Endothelial cell of umbilical vein (primary cell): Measurements from ENCODE around the gene TMEM121B. TPM values are rescaled to one million over a fixed set of nuclear protein-coding genes. Genes with fewer than 3 reads are reported as not detected.
"Not testable (repeated sequence)": the region's sequence is repeated elsewhere in the genome, so short reads cannot be mapped to it uniquely, and the experiment has no call there.

Source experiments
- BruUV-seq: library from RNA; stranded (reverse); fragments of 400-500 nt; replicated peaks from 2 replicates; lab custom pipeline; 2021; lab: Mats Ljungman, UMichigan
- CTCF ChIA-PET: fragments of 300-600, 350-600 bp; sonication (Branson Sonifier 250); formaldehyde crosslinking; loops from one replicate; lab custom pipeline; 2021; ENCODE audit warnings: antibody characterized with exemption, inconsistent platforms; lab: Charles Lee
- POLR2A ChIA-PET: fragments of 300-600, 350-600 bp; sonication (Branson Sonifier 250); formaldehyde crosslinking; loops from one replicate; lab custom pipeline; 2021; ENCODE audit warnings: antibody characterized with exemption, inconsistent platforms; lab: Charles Lee
- DNase-seq: peaks from one replicate; pipeline ENCODE4 v3.0.0-alpha.2; 2011; ENCODE audit warnings: low read depth, low spot score
- FAIRE-seq: peaks from 2 replicates; lab custom pipeline; 2011; peaks lifted over from hg19 to GRCh38; lab: Jason Lieb, UNC
- H2AFZ ChIP-seq: 2 replicates; pipeline ENCODE4 v1.6.0; 2012; ENCODE audit warnings: low read depth, low read length, control low read depth, inconsistent platforms
- H3K27ac ChIP-seq: 2 replicates; pipeline ENCODE4 v1.5.1; 2011; ENCODE audit warnings: low read depth, mild to moderate bottlenecking, control low read depth, low read length, moderate library complexity; ENCODE audit not compliant: insufficient read depth
- H3K27me3 ChIP-seq, 2 experiments: 2 replicates each; pipeline versions ENCODE4 v1.6.0 to v1.6.1; 2011; ENCODE audit warnings: low read length in 2 of 2, mixed read lengths in 1 of 2; ENCODE audit not compliant: control insufficient read depth in 2 of 2, insufficient read depth in 2 of 2
- H3K36me3 ChIP-seq, 2 experiments: 2 replicates in 1 of 2; 3 replicates in 1 of 2; pipeline ENCODE4 v1.5.1; 2011; ENCODE audit warnings: low read length in 2 of 2, mild to moderate bottlenecking in 1 of 2, moderate library complexity in 1 of 2; ENCODE audit not compliant: control insufficient read depth in 2 of 2, insufficient read depth in 2 of 2; ENCODE audit errors: extremely low read depth in 1 of 2
- H3K4me1 ChIP-seq: 3 replicates; pipeline ENCODE4 v1.5.1; 2011; ENCODE audit warnings: mild to moderate bottlenecking, low read length; ENCODE audit not compliant: control insufficient read depth, insufficient read depth; ENCODE audit errors: extremely low read depth
- H3K4me2 ChIP-seq: 2 replicates; pipeline ENCODE4 v1.6.1; 2011; ENCODE audit warnings: low read length, control low read depth, mixed read lengths; ENCODE audit not compliant: insufficient read depth
- H3K4me3 ChIP-seq, 3 experiments: fragments of 200-600 bp in 1 of 3; sonication (generic), shearing (Covaris generic) in 1 of 3; replicated peaks in 1 of 3; 2 replicates each; pipeline ENCODE4 v1.5.1; 2011 to 2016; ENCODE audit warnings: control low read depth in 3 of 3, low read length in 3 of 3, mild to moderate bottlenecking in 2 of 3, inconsistent platforms in 1 of 3, low read depth in 1 of 3, moderate library complexity in 1 of 3; ENCODE audit not compliant: insufficient read depth in 1 of 3
- H3K79me2 ChIP-seq: 2 replicates; pipeline ENCODE4 v1.6.0; 2012; ENCODE audit warnings: low read length, inconsistent platforms; ENCODE audit not compliant: control insufficient read depth, insufficient read depth
- H3K9ac ChIP-seq: replicated peaks from 2 replicates; pipeline ENCODE3; 2011; ENCODE audit warnings: low read length, control low read depth; ENCODE audit not compliant: insufficient read depth; ENCODE audit errors: extremely low read depth
- H3K9me1 ChIP-seq: replicated peaks from 3 replicates; pipeline ENCODE4 v1.6.0; 2011; ENCODE audit warnings: mild to moderate bottlenecking, low read length; ENCODE audit not compliant: control insufficient read depth, insufficient read depth; ENCODE audit errors: extremely low read depth
- H3K9me3 ChIP-seq: replicated peaks from 2 replicates; pipeline ENCODE4 v1.5.1; 2012; ENCODE audit warnings: low read length, inconsistent platforms; ENCODE audit not compliant: control insufficient read depth, insufficient read depth
- H4K20me1 ChIP-seq: replicated peaks from 2 replicates; pipeline ENCODE3; 2011; ENCODE audit warnings: mild to moderate bottlenecking, low read length; ENCODE audit not compliant: control insufficient read depth, insufficient read depth; ENCODE audit errors: extremely low read depth
- CTCF ChIP-seq, 2 donors: IDR thresholded peaks; 1 replicate in 1 of 2; 2 replicates in 1 of 2; pipeline ENCODE4 v1.5.1; 2011; ENCODE audit warnings: low read length in 2 of 2, mild to moderate bottlenecking in 2 of 2, moderate library complexity in 2 of 2, control low read depth in 1 of 2, inconsistent platforms in 1 of 2, low read depth in 1 of 2; ENCODE audit not compliant: insufficient read depth in 1 of 2; ENCODE audit errors: extremely low read depth in 1 of 2
- EZH2 ChIP-seq: IDR thresholded peaks from 2 replicates; pipeline ENCODE4 v1.6.1; 2012; ENCODE audit warnings: borderline replicate concordance, low read depth, mild to moderate bottlenecking, moderate library complexity, low read length, inconsistent platforms; ENCODE audit not compliant: severe bottlenecking
- FOS ChIP-seq: IDR thresholded peaks from 2 replicates; pipeline ENCODE4 v1.6.1; 2011; ENCODE audit warnings: mild to moderate bottlenecking, low read length, moderate library complexity, borderline replicate concordance; ENCODE audit not compliant: insufficient read depth
- GATA2 ChIP-seq: IDR thresholded peaks from 2 replicates; pipeline ENCODE4 v1.7.0; 2011; ENCODE audit warnings: low read depth, mild to moderate bottlenecking, moderate library complexity, mixed read lengths, low read length; ENCODE audit not compliant: insufficient read length, insufficient read depth
- JUN ChIP-seq: IDR thresholded peaks from 2 replicates; pipeline ENCODE4 v1.6.1; 2011; ENCODE audit warnings: borderline replicate concordance, low read depth; ENCODE audit not compliant: insufficient read length, insufficient read depth
- MAX ChIP-seq: IDR thresholded peaks from 2 replicates; pipeline ENCODE4 v1.6.1; 2011; ENCODE audit not compliant: insufficient read depth, insufficient read length
- MYC ChIP-seq: IDR thresholded peaks from one replicate; pipeline ENCODE4 v1.6.1; 2011; ENCODE audit warnings: mild to moderate bottlenecking, low read depth, low read length
- POLR2A ChIP-seq: IDR thresholded peaks from 2 replicates; pipeline ENCODE4 v1.6.1; 2012; ENCODE audit warnings: low read depth, mild to moderate bottlenecking, control low read depth, low read length
- POLR2AphosphoS5 ChIP-seq: IDR thresholded peaks from 2 replicates; pipeline ENCODE4 v1.6.1; 2012; ENCODE audit warnings: low read depth, mild to moderate bottlenecking, control low read depth, low read length, moderate library complexity; ENCODE audit not compliant: insufficient read depth
- dilution Hi-C: fragments of 300-500 bp; cut with MboI; formaldehyde crosslinking; loops from one replicate; pipeline ENCODE4 v1.15.0; 2019; ENCODE audit warnings: low sequenced_read_pairs; ENCODE audit not compliant: extremely low pct_ligation_motif_present
- intact Hi-C: fragments of 100-400 bp; cut with micrococcal nuclease; formaldehyde crosslinking; loops from one replicate; pipeline ENCODE4 v1.10.0; 2022
- polyA plus RNA-seq, 4 experiments: library from polyadenylated mRNA; depleted of rRNA in 3 of 4; stranded (reverse) in 3 of 4; unstranded in 1 of 4; fragments of >200 nt; gene quantifications; 2 replicates each; pipeline versions ENCODE4 v1.2.1 to v1.2.3, GENCODE V29; 2011 to 2012; ENCODE audit warnings: missing spikeins in 1 of 4
- total RNA-seq: library from RNA; stranded (reverse); gene quantifications from 2 replicates; pipeline ENCODE4 v1.2.3, GENCODE V29; 2021

The TMEM121B gene
- total and polyA plus RNA-seq, 2 donors (not counting 3 experiments of a cell fraction or from before 2014, with no cell fraction given) = 0.18 to 0.33 TPM

- CTCF ChIA-PET = interaction anchor here (1.2 kb wide), 1 partner anchor 353 kb away, joined by 3 read pairs; no protein-coding TSS in a partner anchor
- BruUV-seq = no TSS peak
Observed at GRCh38 chr22:17149076-17149815, 28.1 kb upstream of the TMEM121B start.

GRCh38 chr22:17147458-17147857 lies 26.3 kb upstream of the TMEM121B start:
- POLR2A ChIA-PET, H3K27ac ChIP-seq, H3K27me3 ChIP-seq, H3K79me2 ChIP-seq, H4K20me1 ChIP-seq, H3K9me1 ChIP-seq, H3K9ac ChIP-seq, H2AFZ ChIP-seq, CTCF ChIA-PET, BruUV-seq, H3K4me1 ChIP-seq, H3K4me2 ChIP-seq, H3K9me3 ChIP-seq, intact Hi-C loops, H3K4me3 ChIP-seq, FAIRE-seq, dilution Hi-C loops, DNase-seq: not testable (repeated sequence)
- H3K36me3 ChIP-seq = peaks cover 0 to 17% of the 10 kb centered on the region in 2 experiments

More at GRCh38 chr22:17149076-17149815, 28.1 kb upstream of the TMEM121B start:
- Histone ChIP-seq H3K9ac (no peak overlapping the region), H3K36me3 (peaks cover 0 to 10% of the 10 kb centered on the region in 2 experiments), H2AFZ (no peak overlapping the region), H3K79me2 (peaks cover 20% of the 10 kb centered on the region), H3K4me2 (no peak overlapping the region), H3K9me3 (no peaks in the 10 kb centered on the region), H3K27ac (no peak overlapping the region), H3K9me1 (no peaks in the 10 kb centered on the region), H3K4me3 (no peak overlapping the region), H3K27me3 (no peaks in the 10 kb centered on the region), H3K4me1 (no peaks in the 10 kb centered on the region), H4K20me1 (no peaks in the 10 kb centered on the region)
- dilution Hi-C loops = no loop called here
- no peak for DNase-seq
- intact Hi-C loops = no loop called here
- FAIRE-seq = no peak
- TF ChIP-seq MYC = no peak
- TF ChIP-seq FOS = no peak
- no peak for TF ChIP-seq POLR2A
- TF ChIP-seq CTCF (IDR thresholded peaks at IDR 0.05; ENCODE audit: extremely low read depth in 1 of 2, insufficient read depth in 1 of 2, low read depth in 1 of 2, low read length in 2 of 2) = no peak
- TF ChIP-seq POLR2AphosphoS5 = no peak
- no peak for TF ChIP-seq EZH2
- no peak for TF ChIP-seq MAX
- no peak for TF ChIP-seq GATA2
- no peak for TF ChIP-seq JUN
- POLR2A ChIA-PET = no interaction called here
